Cardiac fibroblast (primary cell): ENCODE measurements around the gene HMBS.

ENCODE experiments used
- DNase-seq, 2 donors: peaks; one replicate each; pipeline versions ENCODE4 v3.0.0 to v3.0.0-alpha.2; 2010; ENCODE audit warnings: low read depth in 2 of 2
- H3K4me3 ChIP-seq, 2 donors: replicated peaks in 1 of 2; 1 replicate in 1 of 2; 2 replicates in 1 of 2; pipeline ENCODE4 v1.5.1; 2011; ENCODE audit warnings: low read depth in 2 of 2, low read length in 2 of 2, mild to moderate bottlenecking in 2 of 2, moderate library complexity in 1 of 2
- TF ChIP-seq, protein P1 (sequence below): IDR thresholded peaks from one replicate; pipeline ENCODE4 v1.5.1; 2011; ENCODE audit warnings: low read depth, mild to moderate bottlenecking, low read length, inconsistent platforms

Gene HMBS

DNA sequence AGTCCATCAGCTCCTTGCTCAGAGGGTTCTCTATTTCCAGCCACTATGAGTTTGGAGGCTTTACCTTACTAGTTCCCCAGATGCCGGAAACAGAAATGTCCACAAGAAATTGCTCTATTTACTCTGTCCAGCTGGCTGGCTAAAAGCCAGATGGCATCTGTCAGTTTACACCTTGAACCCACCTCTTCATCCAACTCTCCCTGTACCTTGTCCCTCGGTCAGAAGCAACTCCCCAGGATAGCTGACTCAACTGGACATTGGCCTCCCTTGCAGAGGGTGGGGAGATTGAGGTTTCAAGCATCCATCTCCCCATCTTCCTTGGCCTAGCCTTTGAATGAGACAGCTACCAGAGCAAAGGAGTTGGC, 24.2 kb downstream of the HMBS start:
- TF ChIP-seq, protein P1, sequence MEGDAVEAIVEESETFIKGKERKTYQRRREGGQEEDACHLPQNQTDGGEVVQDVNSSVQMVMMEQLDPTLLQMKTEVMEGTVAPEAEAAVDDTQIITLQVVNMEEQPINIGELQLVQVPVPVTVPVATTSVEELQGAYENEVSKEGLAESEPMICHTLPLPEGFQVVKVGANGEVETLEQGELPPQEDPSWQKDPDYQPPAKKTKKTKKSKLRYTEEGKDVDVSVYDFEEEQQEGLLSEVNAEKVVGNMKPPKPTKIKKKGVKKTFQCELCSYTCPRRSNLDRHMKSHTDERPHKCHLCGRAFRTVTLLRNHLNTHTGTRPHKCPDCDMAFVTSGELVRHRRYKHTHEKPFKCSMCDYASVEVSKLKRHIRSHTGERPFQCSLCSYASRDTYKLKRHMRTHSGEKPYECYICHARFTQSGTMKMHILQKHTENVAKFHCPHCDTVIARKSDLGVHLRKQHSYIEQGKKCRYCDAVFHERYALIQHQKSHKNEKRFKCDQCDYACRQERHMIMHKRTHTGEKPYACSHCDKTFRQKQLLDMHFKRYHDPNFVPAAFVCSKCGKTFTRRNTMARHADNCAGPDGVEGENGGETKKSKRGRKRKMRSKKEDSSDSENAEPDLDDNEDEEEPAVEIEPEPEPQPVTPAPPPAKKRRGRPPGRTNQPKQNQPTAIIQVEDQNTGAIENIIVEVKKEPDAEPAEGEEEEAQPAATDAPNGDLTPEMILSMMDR = no peak
- peak overlapping the region; percentile 86 to 87 for H3K4me3 ChIP-seq
- no peak for DNase-seq

DNA sequence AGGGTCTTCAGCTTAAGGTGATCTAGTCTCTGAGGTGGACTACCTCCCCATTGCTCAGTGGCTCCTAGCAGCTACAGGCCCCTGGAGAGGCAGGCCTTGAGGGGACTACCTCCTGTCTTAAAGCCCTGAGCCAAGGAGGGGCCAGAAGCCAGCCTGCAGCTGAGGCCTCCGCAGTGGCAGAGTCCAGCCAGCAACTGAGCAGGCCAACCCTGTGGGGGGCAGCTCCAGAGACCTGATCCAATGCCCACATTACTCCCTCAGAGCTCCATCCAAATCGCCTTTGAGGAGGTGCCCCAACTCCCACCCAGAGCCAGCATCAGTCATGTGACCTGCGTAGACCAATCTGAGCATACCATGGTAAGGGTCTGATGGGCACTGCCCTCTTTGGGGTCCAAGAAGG, 25.2 kb downstream of the HMBS start:
- TF ChIP-seq, protein P1 = no peak
- DNase-seq = no peak
- no peak overlapping the region for H3K4me3 ChIP-seq

DNA sequence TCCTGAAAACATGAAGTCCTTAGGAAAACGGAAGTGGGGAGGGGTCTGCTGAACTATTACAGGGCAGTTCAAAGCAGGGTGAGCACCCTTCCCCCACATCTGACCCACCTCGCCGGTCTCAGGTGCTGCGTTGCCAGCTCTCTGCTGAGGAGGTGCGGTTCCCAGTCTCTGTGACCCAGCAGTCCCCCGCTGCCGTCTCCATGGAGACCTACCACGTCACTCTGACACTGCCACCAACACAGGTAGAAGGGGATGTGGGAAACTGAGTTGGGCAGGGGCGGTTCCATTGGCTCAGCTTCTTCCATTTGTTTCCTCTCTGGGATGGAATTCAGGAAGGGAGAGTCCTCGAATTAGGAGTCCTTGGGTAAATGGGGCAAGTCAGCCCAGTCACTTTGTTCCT, 25.8 kb downstream of the HMBS start:
- no peak overlapping the region for H3K4me3 ChIP-seq
- TF ChIP-seq, protein P1 = no peak
- no peak for DNase-seq

DNA sequence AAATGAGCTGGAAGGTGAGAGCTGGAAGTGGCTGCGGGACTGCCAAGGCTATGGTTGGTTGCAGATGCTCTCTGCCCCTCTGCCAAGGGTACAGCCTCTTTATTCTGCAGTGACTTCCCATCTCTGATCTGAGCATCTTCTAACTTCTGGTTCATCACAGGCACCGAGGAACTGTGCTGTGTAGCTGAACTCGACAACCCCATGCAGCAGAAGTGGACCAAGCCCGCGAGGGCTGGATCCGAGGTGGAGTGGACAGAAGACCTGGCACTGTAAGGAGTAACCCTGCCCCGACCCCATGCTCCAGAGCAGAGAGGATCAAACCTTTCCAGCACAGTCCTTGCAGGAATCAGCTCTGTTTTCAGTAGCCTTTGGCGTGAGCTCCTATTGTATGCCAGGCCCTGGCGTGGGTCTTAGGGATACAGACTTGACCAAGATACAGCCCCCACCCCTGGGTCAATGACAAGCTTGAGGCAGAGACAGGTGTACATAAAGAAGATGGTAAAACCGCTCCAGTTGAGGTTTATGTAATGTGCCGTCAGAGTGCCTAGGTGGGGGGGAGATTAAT, 26.8 kb downstream of the HMBS start:
- H3K4me3 ChIP-seq = no peak overlapping the region
- TF ChIP-seq, protein P1 = no peak
- DNase-seq = no peak

DNA sequence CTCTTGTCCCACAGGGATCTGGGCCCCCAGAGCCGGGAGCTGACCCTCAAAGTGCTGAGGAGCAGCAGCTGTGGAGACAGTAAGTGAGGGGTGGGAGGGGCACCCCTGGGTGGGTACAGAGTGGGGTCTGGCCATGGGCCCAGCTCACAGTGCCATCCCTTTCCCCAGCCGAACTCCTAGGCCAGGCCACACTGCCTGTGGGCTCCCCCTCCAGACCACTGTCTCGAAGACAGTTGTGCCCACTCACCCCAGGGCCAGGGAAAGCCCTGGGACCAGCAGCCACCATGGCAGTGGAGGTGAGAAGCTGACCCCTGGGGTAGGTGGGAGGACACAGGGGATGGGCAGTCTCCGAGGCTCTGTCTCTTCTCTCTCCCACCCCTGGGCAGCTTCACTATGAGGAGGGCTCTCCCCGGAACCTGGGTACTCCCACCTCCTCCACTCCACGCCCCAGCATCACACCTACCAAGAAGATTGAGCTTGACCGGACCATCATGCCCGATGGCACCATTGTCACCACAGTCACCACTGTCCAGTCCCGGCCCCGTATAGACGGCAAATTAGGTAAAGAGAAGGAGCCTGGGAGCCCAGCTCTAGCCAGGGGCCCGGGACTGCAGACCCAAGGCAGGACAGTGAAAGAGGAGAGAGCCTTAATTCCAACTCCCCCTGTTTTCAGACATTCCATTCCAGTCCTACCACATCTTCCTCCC, 27.8 kb downstream of the HMBS start:
- no peak overlapping the region for H3K4me3 ChIP-seq
- DNase-seq = no peak
- TF ChIP-seq, protein P1 = no peak

DNA sequence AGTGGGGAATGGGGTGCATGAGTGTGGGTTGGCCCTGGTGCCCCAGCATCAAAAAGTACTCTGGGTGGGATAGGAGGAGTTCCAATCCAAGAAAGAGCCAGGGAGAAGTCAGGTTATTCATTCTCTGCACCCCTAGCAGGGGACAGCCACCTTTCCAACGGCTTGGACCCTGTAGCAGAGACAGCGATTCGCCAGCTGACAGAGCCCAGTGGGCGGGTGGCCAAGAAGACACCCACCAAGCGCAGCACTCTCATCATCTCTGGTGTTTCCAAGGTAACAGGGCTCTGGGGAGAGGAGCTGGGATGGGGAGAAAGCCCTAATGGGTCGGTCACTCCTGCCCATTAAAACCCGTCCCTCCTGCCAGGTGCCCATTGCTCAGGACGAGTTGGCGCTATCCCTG, 29.0 kb downstream of the HMBS start:
- DNase-seq = no peak
- no peak overlapping the region for H3K4me3 ChIP-seq
- TF ChIP-seq, protein P1 = no peak

DNA sequence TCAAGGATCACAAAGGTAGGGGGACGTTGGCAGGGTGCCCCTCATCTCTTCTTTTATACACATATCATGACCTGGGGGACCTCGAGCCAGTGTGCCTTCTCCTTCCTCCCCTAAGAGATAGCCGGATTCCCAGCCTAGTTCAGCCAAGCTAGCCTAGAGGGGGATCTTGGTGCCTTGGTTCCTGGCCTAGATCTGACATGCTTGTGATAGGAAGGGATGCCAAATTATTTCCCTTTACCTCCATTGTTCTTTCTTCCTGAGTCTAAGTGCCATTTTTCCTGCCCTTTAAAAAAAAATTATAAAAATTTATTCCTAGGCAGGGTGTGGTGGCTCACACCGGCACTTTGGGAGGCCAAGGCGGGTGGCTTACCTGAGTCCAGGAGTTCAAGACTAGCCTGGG, 29.7 kb downstream of the HMBS start:
- no peak overlapping the region for H3K4me3 ChIP-seq
- DNase-seq = no peak
- TF ChIP-seq, protein P1 = no peak
